Suprapubic skin (tissue), 4 donors: ENCODE measurements around the gene LTBP3. TPM values are rescaled to one million over a fixed set of nuclear protein-coding genes. Genes with fewer than 3 reads are reported as not detected.

Experiments used
- DNase-seq, 2 donors: peaks; one replicate each; pipeline ENCODE4 v3.0.0-alpha.2; 2019; ENCODE audit warnings: low spot score in 2 of 2
- H3K27ac ChIP-seq: fragments of 200-600 bp; sonication (generic); one replicate; pipeline ENCODE4 v1.5.1; 2019
- H3K27me3 ChIP-seq: fragments of 200-600 bp; sonication (generic); one replicate; pipeline ENCODE4 v1.5.1; 2019
- H3K36me3 ChIP-seq: fragments of 200-600 bp; sonication (generic); one replicate; pipeline ENCODE4 v1.5.1; 2019
- H3K4me1 ChIP-seq: fragments of 200-600 bp; sonication (generic); one replicate; pipeline ENCODE4 v1.5.1; 2019
- H3K4me3 ChIP-seq: fragments of 200-600 bp; sonication (generic); one replicate; pipeline ENCODE4 v1.5.1; 2019; ENCODE audit warnings: mild to moderate bottlenecking
- H3K9me3 ChIP-seq: fragments of 200-600 bp; sonication (generic); one replicate; pipeline ENCODE4 v1.5.1; 2019
- CTCF ChIP-seq, 2 donors: fragments of 200-600 bp in 1 of 2; fragments of 450-650 bp in 1 of 2; sonication (generic) in 1 of 2; IDR thresholded peaks; one replicate each; pipeline ENCODE4 v1.5.1; 2016 to 2019; ENCODE audit warnings: antibody characterized with exemption in 2 of 2, mild to moderate bottlenecking in 1 of 2, moderate library complexity in 1 of 2
- EP300 ChIP-seq: sonication (generic); formaldehyde crosslinking; IDR thresholded peaks from one replicate; pipeline ENCODE4 v1.6.1; 2017; ENCODE audit warnings: antibody characterized with exemption
- POLR2A ChIP-seq, 2 donors: fragments of 450-650 bp; IDR thresholded peaks; one replicate each; pipeline ENCODE4 v1.6.1; 2017; ENCODE audit warnings: antibody characterized with exemption in 2 of 2, mild to moderate bottlenecking in 2 of 2, moderate library complexity in 2 of 2
- POLR2AphosphoS5 ChIP-seq, 3 donors: sonication (generic); formaldehyde crosslinking; IDR thresholded peaks; one replicate each; pipeline ENCODE4 v1.6.1; 2017; ENCODE audit warnings: antibody characterized with exemption in 3 of 3
- WGBS: methylation state at CpG from one replicate; pipeline ENCODE4 v1.1.5; 2018; 5-methylcytosine and 5-hydroxymethylcytosine counted together
- total RNA-seq, 4 donors: library from RNA; depleted of rRNA; stranded (reverse); fragments of >200 nt; gene quantifications; one replicate each; pipeline ENCODE4 v1.1.0, GENCODE V29; 2016

LTBP3 gene
- total RNA-seq, 4 donors from 2014 or later: 65.1 to 86.7 (median 71.0) TPM

- DNase-seq: no peak
- Histone ChIP-seq H3K4me1 (peaks cover 50% of the 10 kb centered on the region), H3K27me3 (no peaks in the 10 kb centered on the region), H3K4me3 (peak overlapping the region; percentile 66), H3K9me3 (no peaks in the 10 kb centered on the region), H3K36me3 (peaks cover 49% of the 10 kb centered on the region), H3K27ac (peak overlapping the region; percentile 88)
- TF ChIP-seq POLR2AphosphoS5 (IDR thresholded peaks at IDR 0.05): no peak
- TF ChIP-seq POLR2A (IDR thresholded peaks at IDR 0.05): no peak
- no peak for TF ChIP-seq CTCF (IDR thresholded peaks at IDR 0.05)
- no peak for TF ChIP-seq EP300
- 3% methylated on average over 8 of the region's 8 CpGs for WGBS
These were observed 53.3 kb downstream of the LTBP3 start for GRCh38 chr11:65504674-65505465.

- no peak for DNase-seq
- no peaks in the 10 kb centered on the region for H3K27me3 ChIP-seq
- H3K4me1 ChIP-seq: peaks cover 50% of the 10 kb centered on the region
- H3K27ac ChIP-seq: peak overlapping the region; percentile 88
- no peaks in the 10 kb centered on the region for H3K9me3 ChIP-seq
- peak overlapping the region; percentile 66 for H3K4me3 ChIP-seq
- TF ChIP-seq EP300 (no peak), POLR2AphosphoS5 (IDR thresholded peaks at IDR 0.05) (peak in 1 of 3 donors; percentile 32), CTCF (IDR thresholded peaks at IDR 0.05) (no peak), POLR2A (IDR thresholded peaks at IDR 0.05) (peak; percentile 7 to 8)
- WGBS: under 1% methylated on average over 3 of the region's 3 CpGs
- peaks cover 49% of the 10 kb centered on the region for H3K36me3 ChIP-seq
These were observed 54.0 kb downstream of the LTBP3 start for GRCh38 chr11:65503949-65504673.

GRCh38 chr11:65503368-65503948, 54.7 kb downstream of the LTBP3 start:
- TF ChIP-seq POLR2A (IDR thresholded peaks at IDR 0.05): peak in 1 of 2 donors; percentile 9
- no peak for TF ChIP-seq POLR2AphosphoS5 (IDR thresholded peaks at IDR 0.05)
- Histone ChIP-seq H3K9me3 (no peaks in the 10 kb centered on the region), H3K27me3 (no peaks in the 10 kb centered on the region), H3K36me3 (peaks cover 49% of the 10 kb centered on the region), H3K27ac (peak overlapping the region; percentile 44), H3K4me1 (peaks cover 45% of the 10 kb centered on the region), H3K4me3 (peak overlapping the region; percentile 66)
- DNase-seq: no peak
- WGBS: 0% methylated on average over 3 of the region's 3 CpGs

- Histone ChIP-seq H3K27ac (peak overlapping the region; percentile 99), H3K27me3 (no peaks in the 10 kb centered on the region), H3K4me3 (peak overlapping the region; percentile 66), H3K36me3 (peaks cover 49% of the 10 kb centered on the region), H3K4me1 (peaks cover 41% of the 10 kb centered on the region), H3K9me3 (no peaks in the 10 kb centered on the region)
- 0% methylated on average over 6 of the region's 6 CpGs for WGBS
- TF ChIP-seq POLR2AphosphoS5 (IDR thresholded peaks at IDR 0.05): peak in 1 of 3 donors; percentile 30
- TF ChIP-seq POLR2A (IDR thresholded peaks at IDR 0.05): peak in 1 of 2 donors; percentile 11
- no peak for TF ChIP-seq EP300
- DNase-seq: no peak
These were observed 55.4 kb downstream of the LTBP3 start for GRCh38 chr11:65502555-65503367.

GRCh38 chr11:65502274-65502554, 55.9 kb downstream of the LTBP3 start:
- Histone ChIP-seq H3K9me3 (no peaks in the 10 kb centered on the region), H3K36me3 (peaks cover 49% of the 10 kb centered on the region), H3K4me1 (peaks cover 36% of the 10 kb centered on the region), H3K27ac (peak overlapping the region; percentile 99), H3K27me3 (no peaks in the 10 kb centered on the region), H3K4me3 (peak overlapping the region; percentile 66)
- no peak for TF ChIP-seq POLR2A (IDR thresholded peaks at IDR 0.05)
- TF ChIP-seq CTCF (IDR thresholded peaks at IDR 0.05): no peak
- no peak for TF ChIP-seq POLR2AphosphoS5 (IDR thresholded peaks at IDR 0.05)
- no peak for TF ChIP-seq EP300
- no peak for DNase-seq
